HG02973 (cell line): Measurements from ENCODE around the gene SGSH.
"Not testable (repeated sequence)": the region's sequence is repeated elsewhere in the genome, so short reads cannot be mapped to it uniquely, and the experiment has no call there.

Experiments used
- ATAC-seq: cut with Tn5 transposase; IDR thresholded peaks from one replicate; pipeline ENCODE4 v1.9.1; 2021; ENCODE audit warnings: moderate library complexity; ENCODE audit not compliant: unreplicated experiment

The SGSH gene

DNA sequence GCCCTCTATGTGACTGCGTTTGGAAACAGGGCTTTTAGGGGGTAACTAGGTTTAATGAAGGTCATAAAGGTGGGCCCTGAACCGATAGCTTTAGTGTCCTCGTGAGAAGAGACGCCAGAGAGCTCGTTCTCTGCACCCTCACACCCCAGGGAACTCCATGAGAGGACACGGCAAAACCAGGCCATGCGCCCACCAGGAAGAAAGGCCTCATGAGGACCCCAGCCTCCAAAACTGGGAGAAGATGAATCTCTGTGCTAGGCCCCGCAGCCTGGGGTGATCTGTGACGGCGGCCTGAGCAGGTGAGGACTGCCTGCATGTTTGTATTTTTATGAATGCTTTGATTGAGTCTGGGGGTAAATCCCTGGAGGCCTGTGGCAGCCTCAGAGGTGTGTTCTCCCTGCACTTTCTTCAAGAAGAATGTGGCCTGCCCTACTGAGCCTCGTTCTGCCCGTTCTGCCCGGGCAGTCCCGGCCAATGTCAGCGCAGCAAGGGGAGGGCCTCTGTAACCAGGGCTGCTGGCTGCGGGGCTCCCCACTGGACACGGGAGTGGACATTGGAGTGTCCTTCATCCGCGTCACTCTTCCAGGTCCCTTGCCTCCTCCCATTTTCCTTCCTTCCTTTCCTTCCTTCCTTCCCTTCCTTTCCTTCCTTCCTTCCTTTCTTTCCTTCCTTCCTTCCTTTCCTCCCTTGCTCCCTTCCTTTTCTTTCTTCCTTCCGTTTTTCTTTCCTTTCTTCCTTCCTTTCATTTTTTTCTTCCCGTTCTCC is 33.7 kb upstream of the SGSH start:
- ATAC-seq = no peak

DNA sequence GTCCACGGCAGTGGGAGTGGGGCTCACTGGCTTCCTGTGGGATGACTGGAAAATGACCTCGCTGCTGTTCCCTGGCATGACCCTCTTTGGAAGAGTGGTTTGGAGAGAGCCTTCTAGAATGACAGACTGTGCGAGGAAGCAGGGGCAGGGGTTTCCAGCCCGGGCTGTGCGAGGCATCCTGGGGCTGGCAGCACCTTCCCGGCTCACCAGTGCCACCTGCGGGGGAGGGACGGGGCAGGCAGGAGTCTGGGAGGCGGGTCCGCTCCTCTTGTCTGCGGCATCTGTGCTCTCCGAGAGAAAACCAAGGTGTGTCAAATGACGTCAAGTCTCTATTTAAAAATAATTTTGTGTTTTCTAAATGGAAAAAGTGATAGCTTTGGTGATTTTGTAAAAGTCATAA is 32.7 kb upstream of the SGSH start:
- ATAC-seq = no peak

DNA sequence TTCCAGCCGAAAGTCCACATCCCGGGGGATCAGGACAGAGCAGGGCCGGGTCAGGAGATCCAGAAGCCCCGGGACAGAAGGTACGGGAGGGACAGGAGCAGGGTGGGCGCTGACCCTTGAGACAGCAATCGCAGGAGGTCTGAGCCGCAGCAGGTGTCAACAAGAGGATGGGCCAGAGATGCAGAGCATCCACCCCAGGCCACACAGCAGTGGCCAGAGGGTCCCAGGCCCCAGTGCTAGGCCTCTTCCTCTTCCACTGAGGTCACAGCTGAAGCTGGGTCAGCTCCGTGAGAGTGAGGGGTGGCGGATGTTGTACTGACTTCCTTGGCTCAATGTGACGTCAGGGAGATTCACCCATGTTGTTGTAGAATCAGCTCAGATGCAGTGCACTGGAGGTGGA is 31.8 kb upstream of the SGSH start:
- no peak for ATAC-seq

DNA sequence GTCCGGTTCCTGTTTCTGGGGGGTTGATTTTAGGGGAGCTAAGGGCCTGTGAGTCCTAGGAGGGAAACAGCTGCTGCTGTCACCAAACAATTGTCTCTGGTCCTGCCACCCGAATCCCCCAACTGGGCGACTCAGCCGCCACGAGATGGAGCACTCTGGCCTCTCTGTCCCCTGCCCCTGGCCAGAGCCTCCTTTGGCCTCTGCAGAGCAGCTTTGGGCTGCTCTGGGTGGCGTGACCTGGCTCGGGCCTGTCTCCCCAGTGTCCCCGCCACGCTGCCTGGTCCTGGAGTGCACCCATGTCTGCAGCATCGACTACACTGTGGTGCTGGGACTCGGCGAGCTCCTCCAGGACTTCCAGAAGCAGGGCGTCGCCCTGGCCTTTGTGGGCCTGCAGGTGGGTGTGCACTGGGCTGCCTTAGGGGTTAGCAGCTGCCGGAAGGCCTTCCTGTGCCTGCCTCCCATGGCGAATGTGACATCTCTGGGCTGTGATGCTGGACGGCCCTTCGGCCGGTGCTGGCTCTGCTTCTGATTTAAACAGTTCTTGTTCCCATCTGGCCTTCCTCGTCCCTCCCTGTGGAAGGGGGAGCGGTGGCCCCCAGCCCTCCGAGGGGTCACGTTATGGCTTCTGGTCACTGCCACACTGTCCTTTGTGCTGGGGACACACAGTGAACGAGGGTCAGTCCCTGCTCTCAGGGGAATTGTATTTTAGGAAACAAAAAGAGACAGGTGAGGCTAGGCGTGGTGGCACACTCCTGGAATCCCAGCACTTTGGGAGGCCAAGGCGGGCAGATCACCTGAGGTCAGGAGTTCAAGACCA is 29.0 kb upstream of the SGSH start:
- no peak for ATAC-seq

DNA sequence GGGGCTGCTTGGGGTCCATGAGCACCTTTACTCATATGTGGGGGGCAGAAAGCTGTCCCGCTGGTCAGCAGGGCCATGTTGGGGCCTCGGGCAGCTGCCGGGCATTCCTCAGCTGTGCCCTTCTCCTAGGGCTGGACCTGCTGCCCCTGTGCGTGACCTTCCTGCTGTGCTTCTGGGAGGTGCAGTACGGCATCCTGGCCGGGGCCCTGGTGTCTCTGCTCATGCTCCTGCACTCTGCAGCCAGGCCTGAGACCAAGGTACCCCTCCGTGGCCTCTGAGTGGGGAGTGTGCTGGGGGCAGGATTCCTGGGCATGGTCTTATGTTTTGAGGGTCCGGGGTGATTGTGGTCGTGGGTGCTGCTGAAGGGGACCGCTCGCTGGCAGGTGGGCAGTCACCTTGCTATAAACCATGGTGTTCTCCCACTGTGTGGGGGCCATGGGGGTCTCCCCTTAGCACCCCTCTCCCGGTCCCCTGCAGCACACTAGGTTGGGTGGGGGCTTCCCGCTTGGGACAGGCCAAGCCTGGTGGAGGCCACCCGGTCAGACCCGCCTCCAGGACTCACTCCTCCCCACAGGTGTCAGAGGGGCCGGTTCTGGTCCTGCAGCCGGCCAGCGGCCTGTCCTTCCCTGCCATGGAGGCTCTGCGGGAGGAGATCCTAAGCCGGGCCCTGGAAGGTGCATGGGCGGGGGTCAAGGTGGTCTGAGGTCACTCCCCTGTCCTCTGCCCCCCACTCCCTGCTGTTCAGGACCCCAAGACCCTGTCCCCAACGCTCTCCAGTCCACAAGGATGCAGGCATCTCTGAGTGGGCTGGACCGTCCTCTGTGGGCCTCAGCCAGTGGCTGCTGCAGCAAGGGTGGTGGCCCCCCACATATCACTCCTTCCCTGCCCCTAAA is 28.1 kb upstream of the SGSH start:
- no peak for ATAC-seq

- no peak for ATAC-seq
These were observed 27.4 kb upstream of the SGSH start for GRCh38 chr17:80247561-80247960.

DNA sequence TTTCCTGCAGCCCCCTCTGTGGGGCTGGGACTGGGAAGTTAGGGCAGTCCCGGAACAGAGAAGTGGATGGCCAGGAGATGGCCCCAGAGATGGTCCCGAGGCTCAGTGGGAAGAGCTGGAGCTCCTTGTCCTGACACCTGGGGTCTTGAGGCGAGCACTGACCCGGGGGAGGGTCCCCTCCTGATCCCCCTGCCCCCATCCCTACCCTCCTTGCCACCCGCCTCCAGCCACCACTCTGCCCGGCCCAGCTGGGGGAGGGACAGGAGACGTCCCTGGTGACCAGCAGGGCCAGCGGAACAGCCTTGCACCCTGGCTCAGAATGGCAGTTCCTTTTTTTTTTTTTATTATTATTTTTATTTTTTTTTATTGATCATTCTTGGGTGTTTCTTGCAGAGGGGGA is 26.6 kb upstream of the SGSH start:
- no peak for ATAC-seq

GRCh38 chr17:80246266-80246681 is 26.1 kb upstream of the SGSH start:
- ATAC-seq = no peak

DNA sequence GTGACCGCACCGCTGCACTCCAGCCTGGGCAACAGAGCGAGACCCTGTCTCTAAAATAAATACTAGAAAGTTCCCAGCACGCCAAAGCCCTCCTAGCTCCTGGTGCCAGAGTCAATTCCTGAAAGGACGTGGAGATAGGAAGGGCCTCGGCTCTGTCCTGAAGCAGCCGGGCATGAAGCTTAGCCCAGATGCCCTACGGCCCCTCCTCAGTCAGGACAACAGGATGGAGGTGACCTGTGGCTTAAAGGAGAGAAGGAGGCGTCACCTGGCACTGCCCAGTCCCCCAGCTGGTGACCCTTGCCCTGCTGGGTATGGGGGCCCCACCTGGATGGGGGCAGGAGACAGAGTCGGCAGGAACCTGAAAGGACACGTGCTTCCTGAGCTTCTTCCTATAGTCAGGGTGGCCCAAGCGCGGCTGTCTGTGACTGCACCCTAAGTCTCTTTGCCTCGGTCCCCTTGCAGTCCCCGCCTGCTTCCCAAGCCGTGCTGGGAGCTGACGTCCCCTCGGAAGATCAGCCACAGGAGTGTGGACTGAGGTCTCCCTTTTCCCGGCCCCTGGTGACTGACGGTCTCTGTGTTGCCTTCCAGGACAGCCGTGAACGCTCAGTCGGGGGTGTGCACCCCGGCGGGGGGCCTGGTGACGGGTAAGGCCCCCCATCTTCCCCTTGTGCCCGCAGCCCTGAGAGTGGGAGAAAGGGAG is 25.6 kb upstream of the SGSH start:
- ATAC-seq = no peak

DNA sequence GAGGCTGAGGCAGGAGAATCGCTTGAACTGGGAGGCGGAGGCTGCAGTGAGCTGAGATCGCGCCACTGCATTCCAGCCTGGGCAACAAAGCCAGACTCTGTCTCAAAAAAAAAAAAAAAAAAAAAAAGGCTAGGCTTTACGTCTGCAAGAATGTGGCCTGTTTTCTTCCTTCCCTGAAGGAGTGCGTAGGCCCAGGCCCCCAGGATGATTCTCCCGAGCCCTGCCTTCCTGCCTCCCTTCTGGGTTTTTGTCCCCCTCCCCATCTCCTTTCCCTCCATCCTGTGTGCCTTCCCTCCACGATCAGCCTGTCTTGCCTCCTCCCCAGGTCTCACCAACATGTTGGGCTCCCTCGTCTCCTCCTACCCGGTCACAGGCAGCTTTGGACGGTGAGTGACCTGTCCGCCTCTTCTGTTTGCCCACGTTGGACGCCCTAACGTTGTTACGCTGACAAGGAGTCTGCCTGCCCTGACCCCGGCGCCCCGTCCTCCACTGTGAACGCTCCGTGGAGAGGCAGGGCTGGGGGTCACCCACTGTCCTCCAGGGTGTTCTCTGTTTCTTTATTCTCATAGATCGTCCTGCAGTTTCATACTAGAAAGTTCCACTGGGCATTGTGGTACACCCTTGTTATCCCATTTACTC is 24.9 kb upstream of the SGSH start:
- ATAC-seq = no peak

- not testable (repeated sequence) for ATAC-seq
These were observed 24.3 kb upstream of the SGSH start for GRCh38 chr17:80244448-80244847.

DNA sequence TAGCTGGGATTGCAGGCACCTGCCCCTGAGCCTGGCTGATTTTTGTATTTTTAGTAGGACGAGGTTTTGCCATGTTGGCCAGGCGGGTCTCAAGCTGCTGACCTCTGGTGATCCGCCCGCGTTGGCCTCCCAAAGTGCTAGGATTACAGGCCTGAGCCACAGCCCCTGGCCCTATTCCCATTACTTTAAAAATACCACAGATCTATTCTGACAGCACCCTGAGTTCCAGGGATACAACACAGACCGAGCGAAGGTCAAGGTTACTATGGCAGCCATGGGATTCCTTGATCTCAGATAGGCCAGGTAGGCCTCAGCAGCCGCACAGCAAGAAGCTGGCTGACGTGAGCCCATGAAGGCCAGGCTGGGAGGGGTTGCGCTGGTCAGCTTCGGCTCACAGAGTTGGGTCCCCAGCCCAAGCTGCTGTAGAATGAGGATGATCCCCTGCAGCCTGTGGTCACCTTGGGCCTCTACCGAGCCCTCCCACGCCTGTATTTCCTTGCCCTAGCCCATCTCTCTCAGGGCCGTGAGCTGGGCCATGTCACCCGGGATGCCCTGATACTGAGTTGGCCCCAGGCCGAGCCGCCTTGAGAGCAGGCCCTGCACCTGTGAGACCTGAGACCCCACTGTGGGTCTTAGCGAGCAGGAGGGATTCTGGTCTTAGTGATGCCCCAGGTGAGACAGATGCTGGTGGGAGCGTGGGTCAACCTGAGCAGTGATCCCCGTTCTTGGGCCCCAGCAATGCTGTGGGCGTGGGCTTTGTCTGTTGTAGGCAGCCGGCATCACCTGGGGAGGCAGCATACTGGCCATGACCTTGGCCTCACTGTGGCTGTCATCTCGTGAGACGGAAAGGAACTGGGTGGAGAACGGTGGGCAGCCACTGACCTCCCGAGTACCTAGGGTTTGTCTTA is 23.6 kb upstream of the SGSH start:
- no peak for ATAC-seq

DNA sequence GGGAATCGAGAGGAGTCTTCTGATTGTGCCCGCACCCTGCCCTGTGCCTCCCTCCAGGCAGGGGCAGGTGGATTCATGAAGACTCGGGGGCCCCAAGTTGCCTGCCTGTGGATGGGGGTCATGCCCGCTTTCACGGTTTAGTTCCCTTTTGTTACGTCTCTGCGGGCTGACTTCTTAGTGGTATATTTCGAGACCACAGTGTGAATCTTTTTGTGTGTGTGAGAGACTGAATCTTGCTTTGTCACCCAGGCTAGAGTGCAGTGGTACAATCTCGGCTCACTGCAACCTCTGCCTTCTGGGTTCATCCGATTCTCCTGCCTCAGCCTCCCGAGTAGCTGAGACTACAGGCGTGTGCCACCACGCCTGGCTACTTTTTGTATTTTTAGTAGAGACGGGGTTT is 22.4 kb upstream of the SGSH start:
- no peak for ATAC-seq

GRCh38 chr17:80237386-80237785 is 17.3 kb upstream of the SGSH start:
- ATAC-seq = no peak

DNA sequence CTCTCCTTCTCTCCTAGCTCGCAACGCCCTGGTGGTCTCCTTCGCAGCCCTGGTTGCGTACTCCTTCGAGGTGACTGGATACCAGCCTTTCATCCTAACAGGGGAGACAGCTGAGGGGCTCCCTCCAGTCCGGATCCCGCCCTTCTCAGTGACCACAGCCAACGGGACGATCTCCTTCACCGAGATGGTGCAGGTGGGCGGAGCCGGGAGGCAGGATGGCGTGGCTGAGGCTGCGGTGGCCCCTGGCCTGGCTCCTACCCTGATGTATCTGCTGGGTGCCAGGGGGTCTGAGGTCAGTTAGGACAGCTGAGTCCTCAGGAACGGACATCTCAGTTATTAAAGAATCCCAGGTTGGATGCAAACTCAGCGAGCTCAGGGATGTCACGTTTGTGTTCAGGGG is 16.8 kb upstream of the SGSH start:
- ATAC-seq = no peak

DNA sequence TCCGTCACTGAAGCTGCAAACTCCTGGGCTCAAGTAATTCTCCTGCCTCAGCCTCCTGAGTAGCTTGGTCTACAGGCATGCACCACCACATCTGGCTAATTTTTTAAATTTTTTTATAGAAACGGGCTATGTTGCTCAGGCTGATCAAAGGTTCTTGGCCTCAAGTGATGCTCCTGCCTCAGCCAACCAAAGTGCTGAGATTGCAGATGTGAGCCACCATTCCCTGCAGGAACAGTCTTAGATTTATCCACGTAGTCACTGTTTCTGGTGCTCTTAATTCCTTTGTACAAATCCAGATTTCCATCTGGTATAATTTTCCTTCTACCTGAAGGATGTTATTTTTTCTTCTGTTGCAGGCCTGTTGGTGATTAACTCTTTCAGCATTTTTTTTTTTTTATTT is 13.1 kb upstream of the SGSH start:
- ATAC-seq = no peak

DNA sequence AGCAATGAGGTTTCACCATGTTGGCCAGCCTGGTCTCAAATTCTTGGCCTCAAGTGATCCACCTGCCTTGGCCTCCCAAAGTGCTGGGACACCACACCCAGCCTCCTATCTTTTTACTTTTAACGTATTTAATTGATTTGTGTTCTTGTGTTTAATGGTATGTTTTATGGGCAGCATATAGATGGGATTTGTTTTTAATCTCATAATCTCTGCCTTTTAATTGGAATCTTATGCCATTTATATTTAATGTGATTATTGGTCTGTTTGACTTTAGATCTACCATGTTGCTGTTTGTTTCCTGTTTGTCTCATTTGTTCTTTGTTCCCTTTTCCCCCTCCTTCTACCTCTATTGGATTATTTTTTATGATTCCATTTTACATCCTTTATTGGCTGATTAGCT is 12.3 kb upstream of the SGSH start:
- no peak for ATAC-seq

DNA sequence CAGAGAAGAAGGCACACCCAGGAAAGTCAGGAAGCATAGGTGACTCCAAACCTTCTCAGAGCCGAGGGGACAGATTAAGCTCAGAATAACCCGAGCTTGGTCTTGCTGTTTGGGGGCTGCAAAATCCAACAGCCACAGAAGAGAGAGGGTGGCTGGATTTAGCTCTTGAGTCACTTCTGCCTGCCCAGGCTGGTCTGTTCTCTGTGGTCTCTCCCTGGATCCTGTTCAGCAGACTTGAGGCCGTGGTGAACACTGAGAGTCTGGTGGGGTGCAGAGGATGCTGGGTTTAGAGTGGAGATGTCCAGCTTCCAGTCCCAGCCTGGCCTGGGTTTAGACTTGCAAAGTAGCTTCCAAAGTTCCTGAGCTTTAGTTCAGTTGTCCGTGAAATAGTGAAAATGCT is 8.9 kb upstream of the SGSH start:
- ATAC-seq = no peak

GRCh38 chr17:80228477-80228876 is 8.3 kb upstream of the SGSH start:
- ATAC-seq = no peak
